ENCODE measurements around the gene DAZAP1. TPM values are rescaled to one million over a fixed set of nuclear protein-coding genes. Genes with fewer than 3 reads are reported as not detected.

The DAZAP1 gene
- total RNA-seq, 1 experiment from 2014 or later, result 144 TPM

- Histone ChIP-seq H3K9me2 (ENCODE audit: insufficient read depth) (no peaks in the 10 kb centered on the region), H2AFZ (no peak overlapping the region), H4K20me1 (ENCODE audit: insufficient read depth) (no peaks in the 10 kb centered on the region), H3K4me1 (replicated peaks; ENCODE audit: insufficient read depth) (no peaks in the 10 kb centered on the region), H3K79me2 (ENCODE audit: low read depth) (0 out of 2 replicates have a peak, but pooled peaks cover 4% of the 10 kb centered on the region), H3K4me2 (no peak overlapping the region), H3K27ac (no peak overlapping the region), H3K27me3 (ENCODE audit: insufficient read depth, low read depth) (no peaks in the 10 kb centered on the region), H3K9me3 (ENCODE audit: insufficient read depth, low read depth) (no peaks in the 10 kb centered on the region), H3F3A (ENCODE audit: insufficient read depth, low read depth) (peaks cover 5% of the 10 kb centered on the region; the same call in 1 of the 2 replicates), H3K36me3 (ENCODE audit: low read depth) (no peaks in the 10 kb centered on the region), H3K4me3 (no peak overlapping the region)
- CTCF ChIA-PET, result no interaction called here
- no peak for DNase-seq
- POLR2A ChIA-PET (ENCODE audit: unreplicated experiment), result no interaction called here
- BruUV-seq (replicated peaks), result no TSS peak
- intact Hi-C loops (cut with micrococcal nuclease; ENCODE audit: unreplicated experiment), result no loop called here
- no peak for TF ChIP-seq CTCF (conservative IDR thresholded peaks at IDR 0.05)
- TF ChIP-seq EZH2 (IDR thresholded peaks at IDR 0.05; ENCODE audit: low read depth), result no peak
Observed at GRCh38 chr19:1386945-1387683, 20.3 kb upstream of the DAZAP1 start.

GRCh38 chr19:1387684-1388636, 19.4 kb upstream of the DAZAP1 start:
- DNase-seq, result no peak
- H3K79me2 ChIP-seq (ENCODE audit: low read depth), result 0 out of 2 replicates have a peak, but pooled peaks cover 4% of the 10 kb centered on the region
- no peak for TF ChIP-seq EZH2 (IDR thresholded peaks at IDR 0.05; ENCODE audit: low read depth)
- no peak for TF ChIP-seq CTCF (conservative IDR thresholded peaks at IDR 0.05)
- POLR2A ChIA-PET (ENCODE audit: unreplicated experiment), result no interaction called here
- CTCF ChIA-PET, result no interaction called here
- no peak overlapping the region for H3K4me2 ChIP-seq
- no peaks in the 10 kb centered on the region for H4K20me1 ChIP-seq (ENCODE audit: insufficient read depth)
- H3F3A ChIP-seq (ENCODE audit: insufficient read depth, low read depth), result peaks cover 2% of the 10 kb centered on the region; the same call in 1 of the 2 replicates
- H3K9me2 ChIP-seq (ENCODE audit: insufficient read depth), result no peaks in the 10 kb centered on the region
- no peaks in the 10 kb centered on the region for H3K4me1 ChIP-seq (replicated peaks; ENCODE audit: insufficient read depth)
- no peak overlapping the region for H2AFZ ChIP-seq
- no peaks in the 10 kb centered on the region for H3K27me3 ChIP-seq (ENCODE audit: insufficient read depth, low read depth)
- intact Hi-C loops (cut with micrococcal nuclease; ENCODE audit: unreplicated experiment), result no loop called here
- H3K9me3 ChIP-seq (ENCODE audit: insufficient read depth, low read depth), result no peaks in the 10 kb centered on the region
- H3K36me3 ChIP-seq (ENCODE audit: low read depth), result no peaks in the 10 kb centered on the region
- no peak overlapping the region for H3K4me3 ChIP-seq
- BruUV-seq (replicated peaks), result no TSS peak
- H3K27ac ChIP-seq, result no peak overlapping the region

GRCh38 chr19:1388637-1389026, 18.8 kb upstream of the DAZAP1 start:
- no peak overlapping the region for H3K4me2 ChIP-seq
- intact Hi-C loops (cut with micrococcal nuclease; ENCODE audit: unreplicated experiment), result no loop called here
- H4K20me1 ChIP-seq (ENCODE audit: insufficient read depth), result no peaks in the 10 kb centered on the region
- H3K79me2 ChIP-seq (ENCODE audit: low read depth), result 0 out of 2 replicates have a peak, but pooled peaks cover 4% of the 10 kb centered on the region
- no peak for DNase-seq
- CTCF ChIA-PET, result no interaction called here
- POLR2A ChIA-PET (ENCODE audit: unreplicated experiment), result no interaction called here
- H3K27ac ChIP-seq, result no peak overlapping the region
- no TSS peak for BruUV-seq (replicated peaks)
- no peaks in the 10 kb centered on the region for H3F3A ChIP-seq (ENCODE audit: insufficient read depth, low read depth)
- no peak for TF ChIP-seq EZH2 (IDR thresholded peaks at IDR 0.05; ENCODE audit: low read depth)
- no peak for TF ChIP-seq CTCF (conservative IDR thresholded peaks at IDR 0.05)
- no peaks in the 10 kb centered on the region for H3K27me3 ChIP-seq (ENCODE audit: insufficient read depth, low read depth)
- H3K9me3 ChIP-seq (ENCODE audit: insufficient read depth, low read depth), result no peaks in the 10 kb centered on the region
- H3K4me1 ChIP-seq (replicated peaks; ENCODE audit: insufficient read depth), result no peaks in the 10 kb centered on the region
- no peaks in the 10 kb centered on the region for H3K36me3 ChIP-seq (ENCODE audit: low read depth)
- no peaks in the 10 kb centered on the region for H3K9me2 ChIP-seq (ENCODE audit: insufficient read depth)
- no peak overlapping the region for H3K4me3 ChIP-seq
- H2AFZ ChIP-seq, result no peak overlapping the region

Data from PC-9 (cell line).